Stimulated activated naive CD8-positive, alpha-beta T cell treated with anti-CD3 and anti-CD28 coated beads, Interleukin-15, Interleukin-2, amounts not matched to agents 100 U/mL and 50 U/mL, for 24 hours (primary cell): ENCODE data around the gene TBX3.

ENCODE experiments used
- ATAC-seq: fragments of 150-1000 bp; cut with Tn5 transposase; one replicate; pipeline ENCODE4 v1.10.0; 2021
- DNase-seq: peaks from one replicate; pipeline ENCODE4 v3.0.0; 2021

TBX3 gene

GRCh38 chr12:114682785-114683708 lies 928 bp downstream of the TBX3 start:
- ATAC-seq (no peak), DNase-seq (no peak)

- no peak for DNase-seq
- no peak for ATAC-seq
These were observed 1.7 kb downstream of the TBX3 start for GRCh38 chr12:114682106-114682784.

DNA sequence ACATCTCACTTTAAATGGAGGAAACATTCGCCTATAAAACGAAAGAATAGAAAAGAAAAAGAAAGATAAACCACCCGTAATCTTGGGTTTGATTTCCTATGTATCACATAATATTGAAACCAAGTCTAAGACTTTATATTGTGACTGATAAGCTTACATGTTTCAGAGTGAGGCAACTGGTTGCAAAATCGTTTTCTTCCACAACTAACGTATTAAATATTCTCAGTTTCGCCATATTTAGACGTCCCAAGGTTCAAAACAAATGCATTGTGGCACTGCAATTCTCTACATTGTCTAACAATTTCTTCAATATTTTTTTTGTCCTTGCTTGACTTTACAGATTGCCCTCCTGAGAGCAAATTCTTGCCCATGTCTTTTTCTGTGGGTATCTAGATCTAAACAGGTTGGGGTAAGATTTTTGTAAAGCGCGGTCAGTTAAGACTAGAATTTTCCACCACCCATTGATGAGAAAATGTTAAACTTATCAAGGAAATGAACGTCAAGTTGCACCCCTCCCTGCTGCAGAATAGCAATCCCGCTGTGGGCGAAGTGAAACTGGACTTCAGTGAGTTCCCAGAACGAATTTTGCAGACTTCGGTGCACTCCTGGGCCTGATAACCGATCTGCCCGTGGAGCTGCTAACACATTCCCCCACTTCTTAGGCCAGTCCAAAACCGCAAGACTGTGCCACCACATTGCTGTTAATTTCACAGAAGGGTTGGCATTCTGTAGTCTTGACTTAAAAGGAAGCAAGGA lies 2.7 kb downstream of the TBX3 start:
- DNase-seq (no peak), ATAC-seq (no peak)

- DNase-seq (no peak), ATAC-seq (no peak)
These were observed 3.3 kb downstream of the TBX3 start for GRCh38 chr12:114680604-114681069.

DNA sequence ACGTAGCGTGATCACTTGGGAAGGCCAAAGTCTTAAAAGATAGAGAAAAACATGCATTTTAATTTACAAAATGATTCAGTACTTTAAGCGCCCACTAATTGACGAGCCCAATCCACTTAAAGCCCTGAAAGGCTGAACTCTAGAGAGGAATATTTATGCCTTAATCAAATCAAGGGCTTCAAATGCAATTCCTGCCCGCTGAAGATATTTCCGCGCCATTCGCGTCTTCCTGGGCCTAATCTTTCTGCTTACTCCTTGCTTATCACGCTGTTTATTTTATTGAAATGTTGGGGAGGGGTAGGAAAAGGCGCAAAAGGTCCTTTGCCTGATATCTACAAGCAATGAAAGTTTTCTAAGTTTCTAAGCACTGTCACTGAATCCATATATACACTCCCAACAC lies 4.0 kb downstream of the TBX3 start:
- no peak for ATAC-seq
- DNase-seq, result no peak

DNA sequence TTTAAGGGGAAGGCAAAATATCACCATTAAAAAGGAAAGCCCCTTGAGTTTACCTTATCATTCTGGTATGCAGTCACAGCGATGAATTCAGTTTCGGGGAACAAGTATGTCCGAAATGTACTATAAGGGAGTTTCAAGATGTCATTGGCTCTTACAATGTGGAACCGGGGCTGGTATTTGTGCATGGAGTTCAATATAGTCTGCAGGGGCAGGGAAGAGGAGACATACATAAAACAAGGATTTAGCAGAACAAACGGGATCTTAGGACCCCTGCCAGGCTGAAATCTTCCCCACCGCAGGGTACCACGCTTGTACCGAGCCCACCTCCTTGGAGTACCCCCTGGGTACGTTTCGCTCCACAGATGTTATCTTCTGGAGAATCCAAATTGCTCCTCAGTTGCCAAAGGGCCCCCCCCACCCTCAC lies 4.5 kb downstream of the TBX3 start:
- no peak for ATAC-seq
- DNase-seq, result no peak

DNA sequence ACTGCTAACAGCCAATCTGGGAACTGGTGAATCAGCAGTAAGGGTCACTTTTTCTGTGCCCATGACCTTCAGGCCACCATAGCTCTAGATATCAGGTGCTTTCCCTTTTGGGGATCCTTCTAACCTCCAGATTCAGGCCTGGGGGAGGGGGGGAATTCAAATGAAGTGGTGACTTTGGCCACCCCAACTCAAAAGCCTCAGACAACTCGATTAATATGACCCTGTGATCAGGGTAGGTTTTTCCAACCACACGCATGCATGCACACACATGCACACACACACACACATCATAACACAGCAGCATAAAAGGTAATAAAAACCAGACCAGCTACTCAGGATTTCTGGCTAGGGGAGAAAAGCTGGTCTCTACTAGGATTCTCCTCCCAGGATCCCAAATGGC lies 5.3 kb downstream of the TBX3 start:
- DNase-seq (no peak), ATAC-seq (no peak)

- no peak for ATAC-seq
These were observed 5.9 kb downstream of the TBX3 start for GRCh38 chr12:114678028-114678427.

GRCh38 chr12:114676142-114676741 lies 7.7 kb downstream of the TBX3 start:
- ATAC-seq (no peak), DNase-seq (no peak)

More at GRCh38 chr12:114678028-114678427, 5.9 kb downstream of the TBX3 start:
- no peak for DNase-seq

GRCh38 chr12:114674251-114675047 lies 9.5 kb downstream of the TBX3 start:
- no peak for ATAC-seq
- no peak for DNase-seq

DNA sequence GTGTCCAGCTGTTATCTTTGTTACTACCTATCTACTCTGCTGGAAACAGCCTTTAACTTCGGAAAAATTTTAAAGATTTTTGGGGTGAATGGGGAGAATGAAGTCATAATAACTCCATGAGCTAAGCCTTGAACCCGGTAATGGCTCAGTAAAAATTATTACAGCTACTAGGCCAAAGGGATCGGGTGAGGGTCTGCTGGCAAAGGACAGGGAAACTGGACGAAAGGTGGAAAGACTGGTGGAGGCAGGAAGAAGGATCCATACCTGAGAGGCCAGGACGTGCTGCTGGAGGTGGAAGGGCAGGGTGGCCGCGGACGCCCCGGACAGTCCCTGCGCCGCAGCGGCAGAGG lies 10.1 kb downstream of the TBX3 start:
- no peak for ATAC-seq
- DNase-seq, result no peak

DNA sequence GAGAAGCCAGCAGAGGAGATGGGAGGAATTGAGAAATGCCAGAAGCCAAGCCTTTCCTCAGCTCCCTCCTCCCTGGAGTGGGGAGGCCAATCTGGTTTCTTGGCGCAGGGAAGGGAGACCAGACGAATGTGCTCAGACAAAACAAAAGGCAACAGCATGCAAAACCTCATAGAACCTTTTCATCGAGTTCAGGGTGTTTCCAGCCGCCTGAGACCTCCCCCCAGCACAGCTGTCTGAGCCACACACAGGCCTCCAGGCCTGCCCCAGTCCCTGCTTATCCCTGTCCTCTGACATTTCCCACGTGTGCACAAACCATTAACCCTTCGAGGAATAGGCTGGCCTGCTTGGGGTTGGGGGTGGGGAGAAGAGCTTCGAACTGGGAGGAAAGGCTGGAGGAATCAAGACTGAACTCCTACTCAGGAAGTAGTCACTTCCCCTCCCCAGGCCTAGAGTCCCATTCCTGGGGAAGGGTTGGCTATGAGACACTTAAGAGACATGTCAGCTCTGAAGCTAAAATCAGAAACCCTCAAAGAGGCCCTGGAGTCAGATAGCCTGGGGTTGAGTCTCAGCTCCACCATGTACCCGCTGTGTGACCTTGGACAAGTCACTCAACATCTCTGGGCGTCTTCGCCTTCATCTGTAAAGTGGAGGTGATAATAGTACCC lies 10.7 kb downstream of the TBX3 start:
- DNase-seq (no peak), ATAC-seq (no peak)

- ATAC-seq (no peak), DNase-seq (no peak)
These were observed 11.2 kb downstream of the TBX3 start for GRCh38 chr12:114672817-114673168.

- ATAC-seq, result no peak
- no peak for DNase-seq
These were observed 12.2 kb downstream of the TBX3 start for GRCh38 chr12:114671443-114672411.

DNA sequence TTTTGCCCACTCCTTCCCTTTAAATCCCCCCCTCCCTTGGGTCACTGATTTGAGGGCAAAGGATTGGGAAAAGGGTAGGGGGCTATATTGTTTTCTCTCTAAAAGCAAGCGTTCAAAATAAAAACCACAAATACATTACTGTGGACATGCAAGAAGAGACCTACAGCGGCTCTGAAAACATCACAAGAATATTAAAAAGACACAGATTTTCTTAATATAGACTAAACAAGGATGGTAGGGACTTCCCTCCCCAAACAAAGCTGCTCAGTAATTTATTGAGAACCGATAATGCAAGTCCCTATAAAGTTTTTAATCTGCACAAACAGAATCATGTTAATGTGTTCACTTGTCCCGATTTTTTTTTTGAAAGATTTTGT lies 12.9 kb downstream of the TBX3 start:
- ATAC-seq (no peak), DNase-seq (no peak)

- no peak for ATAC-seq
- DNase-seq, result no peak
These were observed 13.5 kb downstream of the TBX3 start for GRCh38 chr12:114670291-114670980.

GRCh38 chr12:114669401-114670290 lies 14.3 kb downstream of the TBX3 start:
- no peak for DNase-seq
- ATAC-seq, result no peak

DNA sequence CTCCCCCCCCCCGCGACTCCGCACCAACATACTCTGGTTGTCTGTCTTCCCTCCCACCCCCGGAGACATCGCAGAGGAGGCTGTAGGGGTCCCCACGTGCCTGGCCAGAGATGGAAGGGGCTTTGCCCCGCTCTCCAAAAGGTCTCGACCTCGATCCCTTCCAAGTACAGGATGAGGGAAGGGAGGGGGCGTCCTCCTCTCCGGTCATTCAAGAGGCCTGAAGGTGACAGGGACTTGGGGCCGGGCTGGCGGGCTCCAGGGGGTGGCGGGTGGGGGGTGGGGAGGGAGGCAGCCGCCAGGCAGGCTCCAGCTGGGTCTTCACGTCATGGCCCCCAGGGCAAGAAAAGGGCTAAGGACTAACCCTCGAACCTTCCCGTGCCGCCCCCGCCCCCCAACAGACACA lies 15.1 kb downstream of the TBX3 start:
- DNase-seq (no peak), ATAC-seq (no peak)
